Measurements from ENCODE around the gene ROR2. TPM values are rescaled to one million over a fixed set of nuclear protein-coding genes. Genes with fewer than 3 reads are reported as not detected.

Gene ROR2
- polyA plus RNA-seq, 3 donors, result not detected

DNA sequence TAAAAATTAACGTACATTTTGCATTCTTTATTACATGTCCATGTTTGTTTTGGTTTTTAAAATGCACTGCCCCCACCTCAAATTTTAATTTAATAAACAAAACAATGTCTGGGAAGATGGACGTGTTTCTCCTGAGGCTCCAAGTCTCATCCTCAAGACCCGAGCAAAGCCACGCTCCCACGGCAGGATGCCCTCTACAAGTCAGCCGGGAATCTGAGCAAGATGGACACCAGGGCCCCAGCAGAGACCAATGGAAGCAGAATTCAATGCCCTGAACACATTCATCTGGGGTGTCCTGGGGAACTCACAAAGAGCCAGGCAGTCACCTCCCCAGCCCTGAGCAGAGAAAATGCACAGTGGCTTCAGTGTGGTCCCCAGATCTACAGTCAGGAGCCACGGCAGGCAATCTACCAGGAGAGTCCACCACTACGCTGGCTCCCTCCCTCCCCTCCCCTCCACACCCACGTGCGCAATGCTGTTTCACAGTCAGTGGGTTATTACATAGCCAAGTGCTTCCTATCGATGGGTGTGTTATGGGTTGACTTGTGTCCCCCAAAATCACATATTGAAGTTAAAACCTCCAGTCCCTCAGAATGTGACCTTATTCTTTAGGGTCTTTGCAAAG lies 129.8 kb downstream of the ROR2 start:
- H4K20me1 ChIP-seq (ENCODE audit: insufficient read depth, low read length), result no peaks in the 10 kb centered on the region
- no peaks in the 10 kb centered on the region for H3K79me2 ChIP-seq (ENCODE audit: insufficient read depth, low read length)
- no peak overlapping the region for H3K4me2 ChIP-seq (replicated peaks; ENCODE audit: extremely low read depth, low read length, poor library complexity, severe bottlenecking)
- H3K36me3 ChIP-seq (replicated peaks in 1 of 2; ENCODE audit: control insufficient read depth in 1 of 2, insufficient read depth in 2 of 2, low read length in 2 of 2), result no peaks in the 10 kb centered on the region
- peaks cover 0 to 5% (median 3%) of the 10 kb centered on the region in 3 donors for H3K27me3 Mint-ChIP-seq (ENCODE audit: low read depth in 3 of 3)
- peaks cover 5% of the 10 kb centered on the region for H3K4me1 Mint-ChIP-seq
- DNase-seq, result no peak
- intact Hi-C loops (cut with micrococcal nuclease), result no loop called here
- H3K9me3 ChIP-seq (replicated peaks in 1 of 2; ENCODE audit: control insufficient read depth in 1 of 2, insufficient read depth in 1 of 2, low read length in 2 of 2), result no peaks in the 10 kb centered on the region
- H3K27ac Mint-ChIP-seq, result no peak overlapping the region
- TF ChIP-seq, protein P1, sequence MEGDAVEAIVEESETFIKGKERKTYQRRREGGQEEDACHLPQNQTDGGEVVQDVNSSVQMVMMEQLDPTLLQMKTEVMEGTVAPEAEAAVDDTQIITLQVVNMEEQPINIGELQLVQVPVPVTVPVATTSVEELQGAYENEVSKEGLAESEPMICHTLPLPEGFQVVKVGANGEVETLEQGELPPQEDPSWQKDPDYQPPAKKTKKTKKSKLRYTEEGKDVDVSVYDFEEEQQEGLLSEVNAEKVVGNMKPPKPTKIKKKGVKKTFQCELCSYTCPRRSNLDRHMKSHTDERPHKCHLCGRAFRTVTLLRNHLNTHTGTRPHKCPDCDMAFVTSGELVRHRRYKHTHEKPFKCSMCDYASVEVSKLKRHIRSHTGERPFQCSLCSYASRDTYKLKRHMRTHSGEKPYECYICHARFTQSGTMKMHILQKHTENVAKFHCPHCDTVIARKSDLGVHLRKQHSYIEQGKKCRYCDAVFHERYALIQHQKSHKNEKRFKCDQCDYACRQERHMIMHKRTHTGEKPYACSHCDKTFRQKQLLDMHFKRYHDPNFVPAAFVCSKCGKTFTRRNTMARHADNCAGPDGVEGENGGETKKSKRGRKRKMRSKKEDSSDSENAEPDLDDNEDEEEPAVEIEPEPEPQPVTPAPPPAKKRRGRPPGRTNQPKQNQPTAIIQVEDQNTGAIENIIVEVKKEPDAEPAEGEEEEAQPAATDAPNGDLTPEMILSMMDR (IDR thresholded peaks at IDR 0.05), result no peak
- no peaks in the 10 kb centered on the region for H3K4me1 ChIP-seq (ENCODE audit: control insufficient read depth in 1 of 2, insufficient read depth in 2 of 2, low read length in 2 of 2)
- no peak overlapping the region for H3K4me3 Mint-ChIP-seq
- no peak overlapping the region for H3K9ac ChIP-seq (ENCODE audit: insufficient read depth, low read length, poor library complexity, severe bottlenecking)
- H3K9me3 Mint-ChIP-seq, result peaks cover 0 to 3% (median 0%) of the 10 kb centered on the region in 7 donors
- WGBS (ENCODE audit: insufficient coverage), result 87% methylated on average over 6 of the region's 11 CpGs
- no peak overlapping the region for H2AFZ ChIP-seq (ENCODE audit: insufficient read depth, low read depth, low read length, poor library complexity, severe bottlenecking)
- H3K36me3 Mint-ChIP-seq, result no peaks in the 10 kb centered on the region
- H3K27me3 ChIP-seq (ENCODE audit: control insufficient read depth in 2 of 2, insufficient read depth in 2 of 2, low read length in 2 of 2), result no peaks in the 10 kb centered on the region
- no peak overlapping the region for H3K4me3 ChIP-seq (replicated peaks in 1 of 3; ENCODE audit: low read depth in 2 of 3, low read length in 3 of 3)
- no peak overlapping the region for H3K27ac ChIP-seq (ENCODE audit: low read depth in 1 of 2, low read length in 2 of 2)

DNA sequence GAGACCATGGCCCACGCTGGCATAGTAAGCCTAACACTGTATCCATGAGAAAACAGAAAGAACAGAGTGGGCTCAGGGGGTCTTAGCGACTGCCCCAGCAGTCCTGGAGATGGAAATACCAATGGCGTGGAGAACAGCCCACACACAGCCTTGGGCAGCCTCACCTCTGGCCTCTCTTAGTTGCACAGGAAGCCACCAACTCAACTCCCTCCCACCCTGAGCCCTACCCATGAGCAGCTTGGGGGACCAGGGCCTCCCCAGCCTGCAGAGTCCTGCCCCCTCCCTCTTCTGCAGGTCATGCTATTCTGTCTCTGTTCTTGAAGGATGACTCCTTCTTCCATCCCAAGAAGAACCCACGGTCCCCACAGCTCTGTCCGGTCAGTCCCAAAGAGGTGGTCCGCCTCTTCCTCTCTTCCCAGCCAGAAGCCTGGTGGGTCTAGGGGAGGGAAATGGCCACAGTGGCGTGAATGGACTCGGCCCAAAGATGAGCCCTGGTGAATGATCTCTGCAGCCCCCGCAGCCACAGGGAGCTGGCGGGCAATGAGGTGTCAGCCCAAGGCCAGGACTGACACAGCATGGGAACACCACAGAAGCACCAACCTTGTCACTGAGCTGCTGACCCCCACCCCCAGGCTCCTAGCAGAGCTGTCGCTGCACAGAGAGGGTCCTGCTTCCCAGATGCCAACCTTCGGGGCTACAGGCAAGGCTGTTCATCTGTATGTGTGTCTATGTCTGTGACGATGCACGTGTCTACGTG lies 131.2 kb downstream of the ROR2 start:
- Histone ChIP-seq H3K4me1 (ENCODE audit: control insufficient read depth in 1 of 2, insufficient read depth in 2 of 2, low read length in 2 of 2) (no peaks in the 10 kb centered on the region), H3K27me3 (ENCODE audit: control insufficient read depth in 2 of 2, insufficient read depth in 2 of 2, low read length in 2 of 2) (no peaks in the 10 kb centered on the region), H3K79me2 (ENCODE audit: insufficient read depth, low read length) (no peaks in the 10 kb centered on the region), H3K4me3 (replicated peaks in 1 of 3; ENCODE audit: low read depth in 2 of 3, low read length in 3 of 3) (no peak overlapping the region), H2AFZ (ENCODE audit: insufficient read depth, low read depth, low read length, poor library complexity, severe bottlenecking) (no peak overlapping the region), H3K36me3 (replicated peaks in 1 of 2; ENCODE audit: control insufficient read depth in 1 of 2, insufficient read depth in 2 of 2, low read length in 2 of 2) (no peaks in the 10 kb centered on the region), H4K20me1 (ENCODE audit: insufficient read depth, low read length) (no peaks in the 10 kb centered on the region), H3K27ac (ENCODE audit: low read depth in 1 of 2, low read length in 2 of 2) (no peak overlapping the region), H3K9me3 (replicated peaks in 1 of 2; ENCODE audit: control insufficient read depth in 1 of 2, insufficient read depth in 1 of 2, low read length in 2 of 2) (no peaks in the 10 kb centered on the region), H3K4me2 (replicated peaks; ENCODE audit: extremely low read depth, low read length, poor library complexity, severe bottlenecking) (no peak overlapping the region), H3K9ac (ENCODE audit: insufficient read depth, low read length, poor library complexity, severe bottlenecking) (no peak overlapping the region)
- H3K36me3 Mint-ChIP-seq, result no peaks in the 10 kb centered on the region
- TF ChIP-seq, protein P1 (IDR thresholded peaks at IDR 0.05), result no peak
- H3K4me3 Mint-ChIP-seq, result no peak overlapping the region
- H3K9me3 Mint-ChIP-seq, result peaks cover 0 to 3% (median 0%) of the 10 kb centered on the region in 7 donors
- DNase-seq, result no peak
- intact Hi-C loops (cut with micrococcal nuclease), result no loop called here
- H3K27me3 Mint-ChIP-seq (ENCODE audit: low read depth in 3 of 3), result peaks cover 0 to 3% (median 2%) of the 10 kb centered on the region in 3 donors
- H3K4me1 Mint-ChIP-seq, result peaks cover 5% of the 10 kb centered on the region
- no peak overlapping the region for H3K27ac Mint-ChIP-seq
- 86% methylated on average over 11 of the region's 15 CpGs for WGBS (ENCODE audit: insufficient coverage)
